HG03039 (cell line): Measurements from ENCODE around the gene COL13A1.

Experiments
- ATAC-seq: cut with Tn5 transposase; IDR thresholded peaks from one replicate; pipeline ENCODE4 v1.9.1; 2021; ENCODE audit warnings: mild to moderate bottlenecking, moderate library complexity; ENCODE audit not compliant: unreplicated experiment

COL13A1 gene

GRCh38 chr10:69818676-69819239 is 17.1 kb downstream of the COL13A1 start:
- no peak for ATAC-seq

GRCh38 chr10:69819716-69820506 is 18.2 kb downstream of the COL13A1 start:
- ATAC-seq: no peak

GRCh38 chr10:69820817-69821216 is 19.1 kb downstream of the COL13A1 start:
- ATAC-seq: no peak

GRCh38 chr10:69825604-69826003 is 23.9 kb downstream of the COL13A1 start:
- ATAC-seq: no peak

GRCh38 chr10:69826094-69826493 is 24.4 kb downstream of the COL13A1 start:
- ATAC-seq: no peak

GRCh38 chr10:69826789-69827554 is 25.3 kb downstream of the COL13A1 start:
- no peak for ATAC-seq

GRCh38 chr10:69828144-69828870 is 26.6 kb downstream of the COL13A1 start:
- no peak for ATAC-seq

- no peak for ATAC-seq
Observed at GRCh38 chr10:69829775-69830174, 28.1 kb downstream of the COL13A1 start.

- ATAC-seq: no peak
Observed at GRCh38 chr10:69831231-69831855, 29.6 kb downstream of the COL13A1 start.

- no peak for ATAC-seq
Observed at GRCh38 chr10:69835233-69835632, 33.5 kb downstream of the COL13A1 start.

- no peak for ATAC-seq
Observed at GRCh38 chr10:69835875-69836730, 34.4 kb downstream of the COL13A1 start.

- ATAC-seq: no peak
Observed at GRCh38 chr10:69836731-69837030, 35.0 kb downstream of the COL13A1 start.

- ATAC-seq: no peak
Observed at GRCh38 chr10:69837261-69837660, 35.6 kb downstream of the COL13A1 start.

GRCh38 chr10:69838418-69838817 is 36.7 kb downstream of the COL13A1 start:
- no peak for ATAC-seq

GRCh38 chr10:69838853-69839252 is 37.1 kb downstream of the COL13A1 start:
- no peak for ATAC-seq

GRCh38 chr10:69839696-69840345 is 38.1 kb downstream of the COL13A1 start:
- no peak for ATAC-seq

GRCh38 chr10:69840773-69841172 is 39.1 kb downstream of the COL13A1 start:
- ATAC-seq: no peak

GRCh38 chr10:69842020-69842419 is 40.3 kb downstream of the COL13A1 start:
- no peak for ATAC-seq

GRCh38 chr10:69842882-69843281 is 41.2 kb downstream of the COL13A1 start:
- no peak for ATAC-seq

GRCh38 chr10:69843923-69844322 is 42.2 kb downstream of the COL13A1 start:
- no peak for ATAC-seq
